GM12892 (cell line): ENCODE data around the gene MX1.
A peak's percentile ranks its signal among the peaks of the same experiment; 100 is the strongest.

Experiments used
- DNase-seq: peaks from one replicate; pipeline ENCODE4 v3.0.0; 2011; ENCODE audit not compliant: insufficient read length
- FAIRE-seq: peaks from 2 replicates; lab custom pipeline; 2011; peaks lifted over from hg19 to GRCh38; lab: Jason Lieb, UNC
- POLR2A ChIP-seq: IDR thresholded peaks from 2 replicates; pipeline ENCODE4 v1.6.1; 2011; ENCODE audit warnings: low read depth, low read length, control low read depth
- POLR2AphosphoS5 ChIP-seq: IDR thresholded peaks from 2 replicates; pipeline ENCODE4 v1.6.1; 2011; ENCODE audit warnings: low read depth, low read length, control low read depth
- TAF1 ChIP-seq: IDR thresholded peaks from 2 replicates; pipeline ENCODE4 v1.6.1; 2011; ENCODE audit warnings: low read depth, mild to moderate bottlenecking, control low read depth, low read length, borderline replicate concordance

The MX1 gene

GRCh38 chr21:41472753-41473548, 46.9 kb downstream of the MX1 start:
- FAIRE-seq: no peak
- TF ChIP-seq POLR2A (no peak), TAF1 (no peak), POLR2AphosphoS5 (no peak)

GRCh38 chr21:41475714-41476420, 49.8 kb downstream of the MX1 start:
- TF ChIP-seq POLR2A (no peak), TAF1 (no peak), POLR2AphosphoS5 (no peak)
- FAIRE-seq: no peak

More at GRCh38 chr21:41472753-41473548, 46.9 kb downstream of the MX1 start:
- DNase-seq: no peak

GRCh38 chr21:41477641-41478318, 51.7 kb downstream of the MX1 start:
- no peak for DNase-seq
- no peak for TF ChIP-seq POLR2AphosphoS5
- TF ChIP-seq TAF1: no peak
- no peak for TF ChIP-seq POLR2A
- FAIRE-seq: no peak

More at GRCh38 chr21:41475714-41476420, 49.8 kb downstream of the MX1 start:
- DNase-seq: no peak

- no peak for FAIRE-seq
- TF ChIP-seq TAF1 (no peak), POLR2A (no peak), POLR2AphosphoS5 (no peak)
- DNase-seq: no peak
Measured at GRCh38 chr21:41478319-41479177, 52.5 kb downstream of the MX1 start.

GRCh38 chr21:41479686-41480085, 53.6 kb downstream of the MX1 start:
- no peak for FAIRE-seq
- TF ChIP-seq POLR2A: no peak
- TF ChIP-seq POLR2AphosphoS5: no peak
- TF ChIP-seq TAF1: no peak
- DNase-seq: no peak

GRCh38 chr21:41480086-41480690, 54.1 kb downstream of the MX1 start:
- FAIRE-seq: no peak
- no peak for TF ChIP-seq POLR2A
- no peak for TF ChIP-seq TAF1
- TF ChIP-seq POLR2AphosphoS5: no peak
- DNase-seq: no peak

GRCh38 chr21:41481191-41481590, 55.2 kb downstream of the MX1 start:
- FAIRE-seq: no peak
- TF ChIP-seq POLR2A: no peak
- no peak for DNase-seq

- TF ChIP-seq POLR2AphosphoS5 (no peak), TAF1 (no peak), POLR2A (no peak)
- peak; percentile 48 for FAIRE-seq
- DNase-seq: no peak
Measured at GRCh38 chr21:41482301-41482700, 56.3 kb downstream of the MX1 start.

GRCh38 chr21:41482980-41483379, 56.9 kb downstream of the MX1 start:
- TF ChIP-seq POLR2AphosphoS5 (no peak), TAF1 (no peak), POLR2A (no peak)
- DNase-seq (no peak), FAIRE-seq (no peak)

- DNase-seq (no peak), FAIRE-seq (no peak)
- no peak for TF ChIP-seq POLR2A
- TF ChIP-seq TAF1: no peak
- no peak for TF ChIP-seq POLR2AphosphoS5
Measured at GRCh38 chr21:41483415-41483814, 57.4 kb downstream of the MX1 start.

GRCh38 chr21:41483973-41484372, 57.9 kb downstream of the MX1 start:
- TF ChIP-seq TAF1 (no peak), POLR2AphosphoS5 (no peak), POLR2A (no peak)
- DNase-seq: no peak
- FAIRE-seq: no peak
